ENCODE measurements around the gene AUTS2.

AUTS2 gene

DNA sequence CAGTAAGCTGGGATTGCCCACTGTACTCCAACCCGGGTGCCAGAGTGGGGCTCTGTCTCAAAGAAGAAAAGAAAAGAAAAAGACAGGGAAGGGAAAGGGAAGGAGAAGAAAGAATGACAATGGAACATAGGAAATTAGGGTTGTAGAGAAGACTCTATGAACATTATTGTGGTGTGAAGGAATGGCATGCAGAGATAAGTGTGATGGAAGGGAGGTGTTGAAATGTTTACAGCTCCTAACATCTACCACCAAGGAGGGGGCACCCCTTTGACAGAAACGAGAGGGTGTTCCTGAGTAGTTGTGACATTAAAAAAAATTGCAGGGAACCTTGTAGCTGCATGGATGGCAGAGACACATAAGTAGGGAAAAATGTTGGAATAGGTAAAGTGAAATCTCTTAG lies 27.5 kb downstream of the AUTS2 start:
- DNase-seq: no peak

DNA sequence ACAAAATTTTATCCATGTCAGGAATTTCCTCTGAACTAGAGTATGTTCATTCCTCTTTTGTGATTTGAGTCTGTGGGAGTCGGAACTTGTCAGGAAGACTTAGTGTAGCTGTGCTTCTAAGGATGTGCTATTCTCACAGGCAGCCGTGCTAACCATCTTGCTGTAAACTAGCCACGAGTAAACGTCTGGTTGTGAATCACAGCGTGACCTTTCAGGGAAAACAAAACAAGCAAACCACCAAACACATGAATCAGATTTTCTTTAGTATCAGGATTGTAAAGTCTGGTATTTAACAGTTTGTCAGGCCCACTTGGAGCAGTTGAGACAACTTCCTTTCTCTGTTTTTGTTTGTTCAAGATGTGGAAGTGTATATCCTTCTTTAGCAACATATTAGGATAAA lies 32.0 kb downstream of the AUTS2 start:
- DNase-seq: peak; percentile 25

DNA sequence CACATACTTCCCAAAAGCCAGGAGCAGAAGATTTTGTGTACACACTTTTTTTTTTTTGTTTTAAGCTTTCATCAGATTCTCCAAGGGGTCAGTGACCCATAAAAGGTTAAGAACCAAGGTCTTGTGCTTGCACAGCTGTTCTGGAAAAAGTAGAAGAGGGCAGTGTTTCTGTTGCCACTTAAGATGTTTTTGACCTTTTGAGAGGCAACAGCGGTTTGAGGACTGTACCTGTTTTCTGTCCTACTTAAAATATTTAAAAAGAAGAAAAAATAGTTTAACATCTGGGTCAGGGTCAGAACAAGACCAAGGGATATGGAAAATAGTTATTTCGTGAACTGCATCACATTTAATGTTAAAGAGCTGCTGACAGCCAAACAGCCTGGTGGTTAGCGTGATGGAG lies 32.9 kb downstream of the AUTS2 start:
- peak; percentile 62 for DNase-seq

DNA sequence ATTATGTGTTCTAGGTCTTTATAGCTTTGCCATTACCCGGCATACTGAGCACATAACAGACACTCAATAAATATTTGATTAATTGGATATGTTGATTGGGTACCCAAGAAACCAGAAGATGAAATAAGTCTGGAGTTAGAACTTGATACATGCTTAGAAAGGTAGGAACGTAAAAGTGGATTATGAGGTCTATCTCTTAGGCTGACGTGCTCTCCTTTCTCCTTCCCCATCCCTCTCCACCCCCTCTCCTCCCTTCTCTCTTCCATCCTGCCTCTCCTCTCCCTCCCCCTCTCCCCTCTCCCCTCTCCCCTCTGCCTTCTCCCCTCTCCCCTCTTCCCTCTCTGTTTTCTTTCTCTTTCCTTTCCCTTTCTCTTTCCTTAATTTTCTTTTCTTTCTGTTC lies 34.0 kb downstream of the AUTS2 start:
- DNase-seq: no peak

DNA sequence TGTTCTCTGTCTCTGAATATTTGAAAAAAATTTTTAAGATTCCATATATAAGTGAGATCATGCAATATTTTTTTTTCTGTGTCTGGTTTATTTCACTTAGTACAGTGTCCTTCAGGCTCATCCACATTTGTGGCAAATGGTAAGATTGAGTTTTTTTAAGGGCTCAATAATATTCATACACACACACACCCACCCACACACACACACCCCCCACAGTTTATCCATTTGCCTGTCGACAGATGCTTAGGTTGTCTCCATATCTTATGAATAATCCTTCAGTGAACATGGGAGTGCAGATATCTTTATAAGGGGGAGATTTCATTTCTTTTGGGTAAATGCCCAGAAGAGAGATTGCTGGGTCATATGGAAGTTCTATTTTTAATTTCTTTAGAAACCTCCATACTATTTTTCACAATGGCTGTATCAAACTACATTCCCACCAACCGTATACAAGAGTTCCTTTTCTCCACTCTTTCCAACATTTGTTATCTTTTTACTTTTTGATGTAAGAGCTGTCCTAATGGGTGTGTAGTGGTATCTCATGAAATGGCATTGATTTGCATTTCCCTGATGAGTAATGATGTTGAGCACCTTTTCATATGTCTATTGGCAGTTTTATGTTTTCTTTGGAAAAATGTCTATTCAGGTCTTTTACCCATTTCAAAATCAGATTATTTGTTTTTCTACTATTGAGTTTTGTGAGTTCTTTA lies 35.0 kb downstream of the AUTS2 start:
- no peak for DNase-seq

DNA sequence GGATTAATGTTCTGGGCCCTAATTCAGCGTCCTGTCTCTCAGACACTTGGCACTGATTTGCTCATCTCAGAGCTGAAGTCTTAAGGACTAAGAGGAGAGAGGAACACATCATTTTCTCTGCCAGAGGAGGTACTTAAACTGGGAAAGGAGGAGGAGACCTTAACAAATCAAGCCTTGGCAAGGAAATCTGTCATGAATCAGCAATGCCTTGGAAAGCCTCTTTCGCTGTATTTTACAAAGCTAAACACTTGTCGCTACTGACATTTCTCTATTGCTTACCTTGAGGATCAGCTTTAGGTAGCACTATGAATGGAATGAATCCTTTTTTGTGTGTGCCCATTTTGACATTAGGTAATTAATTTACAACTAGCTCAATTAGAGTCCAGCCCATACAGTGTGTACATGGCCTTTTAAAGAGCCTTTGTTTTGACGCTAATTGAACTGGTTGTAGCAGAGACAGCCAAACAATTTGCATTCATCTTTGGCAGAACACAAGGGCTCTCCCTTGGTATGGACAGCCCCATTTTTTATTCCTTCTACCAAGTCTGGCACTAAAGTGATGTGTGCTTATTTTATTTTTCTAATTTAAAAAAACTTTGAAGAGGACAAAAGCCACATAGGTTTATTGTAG lies 37.4 kb downstream of the AUTS2 start:
- no peak for DNase-seq

DNA sequence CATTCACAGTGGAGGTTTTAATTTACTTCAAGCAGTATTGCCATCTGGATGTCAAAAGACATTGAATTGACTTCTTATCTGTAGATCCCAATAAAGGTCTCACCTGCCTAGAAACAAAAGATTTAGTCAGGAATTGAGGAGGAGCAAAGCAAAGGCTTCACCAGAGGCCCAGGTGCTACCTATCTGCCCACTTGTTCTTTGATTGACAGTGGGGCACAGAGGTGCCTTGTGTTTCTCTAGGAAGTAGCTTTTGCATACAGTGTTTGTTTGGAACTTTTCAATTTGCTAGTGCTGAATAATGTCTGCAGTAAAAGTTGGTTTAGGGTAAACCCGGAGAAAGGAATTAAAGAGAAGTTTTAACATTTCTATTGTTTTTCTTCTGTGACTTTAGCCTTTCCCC lies 40.4 kb downstream of the AUTS2 start:
- DNase-seq: peak; percentile 21

DNA sequence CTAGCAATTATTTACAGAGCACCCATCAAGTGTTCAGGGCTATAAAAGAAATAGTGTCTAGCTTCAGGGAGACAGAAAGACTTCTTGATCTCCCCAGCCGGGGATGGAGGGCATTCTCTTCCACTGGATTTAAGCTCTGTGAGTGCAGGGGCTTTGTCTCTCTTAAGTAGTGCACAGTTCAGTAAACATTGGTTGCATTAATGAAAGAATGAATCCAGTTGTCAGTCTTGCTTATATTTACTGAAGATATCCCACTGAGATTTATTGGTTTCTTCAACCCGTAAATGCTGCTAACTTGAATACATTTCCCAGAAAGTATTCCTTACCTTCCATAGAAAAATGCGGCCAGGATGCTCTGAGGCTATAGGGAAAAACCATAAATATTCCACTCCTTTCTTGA lies 41.9 kb downstream of the AUTS2 start:
- no peak for DNase-seq

DNA sequence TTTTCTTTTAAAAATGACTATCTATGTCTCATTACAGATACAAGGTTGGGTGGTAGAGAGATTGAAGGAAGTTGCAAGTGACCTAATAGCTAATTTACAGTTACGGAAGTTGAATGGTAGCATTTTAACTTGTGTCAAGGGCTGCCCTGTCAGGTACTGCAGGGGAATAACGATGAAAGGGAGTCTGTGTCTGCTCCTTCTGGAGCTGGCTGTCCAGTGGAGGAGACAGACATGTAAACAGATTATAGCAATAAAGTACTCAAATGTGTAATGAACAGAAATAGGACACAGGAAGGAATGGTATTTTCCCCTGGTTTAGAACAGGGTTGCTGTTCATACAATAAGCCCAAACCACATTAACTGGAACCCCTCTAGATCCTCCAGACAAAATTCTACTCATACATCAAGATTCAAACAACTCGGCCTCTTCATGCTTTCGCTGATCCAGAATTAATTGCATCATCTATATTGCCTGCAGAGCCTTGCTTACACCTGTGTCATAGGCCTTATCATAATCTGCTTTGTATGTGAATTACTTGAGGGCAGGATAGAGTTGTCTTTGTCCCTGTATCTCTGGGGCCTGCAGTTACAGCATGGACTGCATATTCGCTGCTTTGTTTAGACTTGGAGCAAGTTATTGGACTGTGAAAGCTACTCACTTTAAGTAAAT lies 42.8 kb downstream of the AUTS2 start:
- DNase-seq: no peak

DNA sequence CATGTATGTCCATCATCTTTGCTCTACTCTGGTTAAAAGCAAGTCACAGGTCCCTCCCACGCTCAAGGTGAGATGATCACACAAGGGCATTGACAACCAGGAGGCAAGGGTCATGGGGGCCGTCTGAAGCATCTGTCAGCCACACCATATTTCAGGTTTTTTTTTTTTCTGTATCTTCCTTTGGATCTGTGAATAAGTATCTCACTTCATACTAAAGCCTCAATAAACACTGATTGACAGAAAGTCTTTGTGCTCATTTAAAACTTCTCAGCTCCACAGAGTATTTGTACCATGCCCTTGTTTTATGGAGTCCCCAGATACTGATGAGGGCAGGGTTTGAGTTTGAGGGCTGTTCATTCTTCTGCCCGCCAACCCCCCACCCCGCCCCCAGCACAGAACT lies 45.0 kb downstream of the AUTS2 start:
- no peak for DNase-seq

DNA sequence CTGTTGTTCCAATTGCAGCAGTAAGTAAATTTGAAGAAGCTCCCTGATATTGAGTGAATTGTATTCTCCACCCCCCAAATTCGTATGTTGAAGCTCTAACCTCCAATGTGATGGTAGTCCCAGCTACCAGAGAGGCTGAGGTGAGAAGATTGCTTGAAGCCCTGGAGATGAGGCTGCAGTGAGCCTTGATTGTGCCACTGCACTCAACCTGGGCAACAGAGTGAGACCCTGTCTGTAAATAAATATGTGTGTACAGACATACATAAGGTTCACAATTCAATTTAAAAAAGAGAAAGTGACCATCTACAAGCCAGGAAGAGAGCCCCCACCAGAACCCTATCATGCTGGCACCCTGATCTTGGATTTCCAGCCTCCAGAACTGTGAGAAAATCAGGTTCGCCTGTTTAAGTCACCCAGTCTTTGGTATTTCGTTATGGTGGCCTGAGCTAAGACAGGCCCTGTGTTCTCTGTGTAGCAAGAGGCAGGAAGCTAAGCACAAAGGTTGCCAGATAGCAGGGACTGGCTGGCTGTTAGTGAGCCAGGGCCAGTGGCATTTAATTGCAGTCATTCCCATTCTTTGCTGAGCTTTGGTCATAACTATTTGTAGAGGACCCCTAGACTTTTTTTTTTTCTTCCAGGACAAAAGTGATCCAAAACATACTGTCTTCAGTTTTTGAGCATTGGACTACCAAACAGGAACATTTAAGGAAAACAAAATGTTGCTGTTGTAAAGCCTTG lies 45.6 kb downstream of the AUTS2 start:
- peak; percentile 16 for DNase-seq

DNA sequence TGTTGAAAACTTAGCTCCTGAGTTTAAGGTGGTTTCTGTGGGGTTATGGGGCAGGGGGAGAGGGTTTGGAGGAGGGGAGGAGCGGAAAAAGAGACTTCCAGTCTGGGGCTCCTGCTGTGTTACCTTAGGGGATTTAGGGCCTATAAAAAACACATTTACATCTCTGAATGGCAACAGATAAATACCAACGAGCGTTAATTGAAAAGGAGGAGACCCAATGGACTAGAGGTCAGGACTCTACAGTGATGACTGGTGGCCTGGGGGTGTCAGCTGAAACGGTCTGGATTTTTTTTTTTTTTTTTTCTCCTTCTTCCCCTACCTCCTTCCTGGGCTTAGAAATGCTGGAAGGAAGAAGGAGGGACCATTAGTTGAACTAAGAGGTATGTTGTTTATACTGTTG lies 47.4 kb downstream of the AUTS2 start:
- no peak for DNase-seq

DNA sequence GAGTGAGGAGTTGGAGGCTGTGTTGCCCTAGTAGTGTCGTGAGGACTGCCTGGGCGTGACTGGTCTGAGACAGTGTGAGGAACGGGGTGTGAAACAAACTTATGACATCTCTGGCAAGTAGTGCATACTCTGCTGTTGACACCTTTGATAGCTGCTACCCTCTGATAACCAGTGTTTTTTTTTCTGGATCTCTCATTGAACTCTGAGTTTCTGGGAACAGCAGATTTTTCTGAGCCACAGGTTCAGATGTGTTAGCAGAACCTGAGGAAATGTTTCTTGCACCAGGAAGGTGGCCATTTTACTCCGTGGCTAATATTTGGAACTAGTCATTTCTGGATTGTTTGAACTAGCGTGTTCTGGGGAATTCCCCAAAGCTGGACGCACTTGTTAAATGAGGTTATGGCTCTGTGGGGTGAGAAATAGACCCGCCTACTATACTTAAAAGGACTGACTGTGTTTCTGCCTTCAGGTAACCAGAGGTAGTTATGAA lies 52.9 kb downstream of the AUTS2 start:
- DNase-seq: peak; percentile 8

DNA sequence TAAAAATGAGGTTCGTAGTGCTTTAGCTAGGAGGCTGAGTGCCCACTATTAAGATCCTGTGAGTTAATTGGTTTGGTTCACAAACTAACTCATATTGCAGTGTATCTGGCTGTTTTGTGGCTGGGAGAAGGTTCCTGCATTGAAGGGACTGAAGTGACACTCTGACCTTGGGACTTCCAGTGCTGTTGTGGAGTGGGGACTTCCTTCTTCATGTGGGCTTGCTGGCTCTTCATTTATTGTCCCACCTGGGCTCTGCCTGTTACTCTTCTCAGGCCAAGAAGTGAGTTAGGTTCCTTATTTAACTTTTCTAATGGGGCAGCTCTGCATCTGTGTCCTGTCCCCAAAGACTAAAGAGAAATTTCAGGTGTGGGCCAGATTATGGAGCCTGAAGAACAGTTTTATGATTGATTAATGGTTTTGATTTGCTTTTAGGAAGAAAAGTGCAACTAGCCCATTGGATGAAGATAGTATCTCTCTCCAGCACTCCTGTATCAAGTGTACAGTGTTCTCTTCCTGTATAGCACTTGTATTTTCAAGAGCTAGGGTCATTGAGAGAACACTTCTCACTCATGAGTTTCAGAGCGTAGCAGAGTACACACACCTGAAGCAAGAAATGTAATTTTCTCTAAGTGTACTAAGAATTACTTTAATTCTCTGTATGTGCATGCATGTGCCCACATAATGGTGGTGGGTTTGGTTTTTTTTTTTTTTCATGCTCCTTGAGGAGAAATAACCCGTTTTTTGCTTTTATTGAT lies 54.8 kb downstream of the AUTS2 start:
- DNase-seq: peak; percentile 87

DNA sequence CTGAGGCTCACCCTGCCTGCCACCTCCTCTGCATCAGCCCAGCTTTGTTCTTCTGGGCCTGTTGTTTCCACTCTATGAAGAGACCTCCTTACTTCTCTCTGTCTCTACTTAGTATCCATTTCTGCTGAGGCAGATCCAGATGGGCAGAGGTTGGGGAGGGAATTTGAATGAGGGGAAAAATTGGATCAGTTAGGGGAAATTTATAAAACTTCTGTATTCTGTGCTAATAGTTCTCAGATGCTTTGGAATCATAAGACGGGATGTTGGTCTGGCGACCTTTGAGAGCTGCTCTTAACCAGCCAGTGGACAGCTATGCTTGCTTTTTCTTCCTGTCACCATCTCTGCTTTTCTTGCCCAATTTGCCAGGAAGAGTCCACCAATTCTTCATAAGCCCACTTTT lies 55.5 kb downstream of the AUTS2 start:
- peak; percentile 45 for DNase-seq

DNA sequence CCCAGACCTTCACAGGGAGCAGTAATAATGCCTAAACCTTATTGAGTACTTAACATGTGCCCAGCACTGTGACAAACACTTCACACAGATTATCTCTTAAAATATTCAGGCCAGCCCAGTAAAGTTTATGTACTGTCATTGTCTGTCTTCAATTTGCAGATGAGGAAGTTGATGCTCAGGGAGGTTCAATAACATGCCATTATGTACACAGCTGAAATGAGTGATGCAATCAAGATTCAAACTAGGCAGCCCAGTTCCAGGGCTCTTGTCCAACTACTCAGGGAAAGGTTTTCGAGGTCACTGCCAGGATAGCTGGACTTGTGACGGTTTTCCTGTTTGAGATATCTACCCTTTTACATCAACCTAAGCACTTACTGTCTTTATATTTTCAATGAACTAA lies 56.1 kb downstream of the AUTS2 start:
- DNase-seq: peak; percentile 87

DNA sequence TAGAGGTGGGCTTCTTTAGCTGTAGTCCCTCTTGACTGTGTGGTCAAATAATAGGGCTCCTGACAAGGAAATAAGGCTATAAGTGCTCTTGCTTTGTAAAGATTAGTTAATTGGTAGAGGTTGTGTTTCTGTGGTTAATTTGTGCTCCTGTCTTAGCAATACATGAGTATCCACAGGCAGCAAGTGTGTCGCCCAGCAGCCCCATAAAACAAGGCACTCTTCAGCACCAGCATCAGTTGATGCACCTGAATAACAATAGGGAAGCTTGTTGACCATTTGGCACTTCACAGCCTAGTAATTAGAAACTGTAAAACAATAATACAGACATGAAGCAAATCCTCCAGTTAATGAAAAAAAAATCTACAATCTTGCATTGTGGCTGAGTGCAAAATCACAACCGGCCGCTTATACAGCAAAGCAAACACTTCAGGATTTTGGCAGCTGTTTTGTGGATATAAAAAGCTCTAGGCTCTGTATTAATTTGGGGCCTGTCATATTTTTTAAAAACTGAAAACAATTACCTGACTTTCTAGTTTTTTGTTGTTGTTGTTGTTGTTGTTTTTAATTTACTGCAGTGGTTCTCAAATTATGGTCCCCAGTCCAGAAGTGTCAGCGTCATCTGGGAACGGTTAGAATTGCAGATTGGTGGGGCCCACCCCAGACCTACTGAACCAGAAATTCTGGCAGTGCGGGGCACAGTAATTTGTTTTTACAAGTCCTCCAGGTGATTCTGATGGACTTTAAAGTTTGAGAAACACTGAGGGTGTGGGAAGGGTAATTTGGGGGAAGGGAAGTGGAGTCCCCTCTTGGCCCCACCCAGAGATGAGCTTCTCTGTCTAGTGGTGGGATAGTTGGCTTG lies 56.8 kb downstream of the AUTS2 start:
- DNase-seq: peak; percentile 46

DNA sequence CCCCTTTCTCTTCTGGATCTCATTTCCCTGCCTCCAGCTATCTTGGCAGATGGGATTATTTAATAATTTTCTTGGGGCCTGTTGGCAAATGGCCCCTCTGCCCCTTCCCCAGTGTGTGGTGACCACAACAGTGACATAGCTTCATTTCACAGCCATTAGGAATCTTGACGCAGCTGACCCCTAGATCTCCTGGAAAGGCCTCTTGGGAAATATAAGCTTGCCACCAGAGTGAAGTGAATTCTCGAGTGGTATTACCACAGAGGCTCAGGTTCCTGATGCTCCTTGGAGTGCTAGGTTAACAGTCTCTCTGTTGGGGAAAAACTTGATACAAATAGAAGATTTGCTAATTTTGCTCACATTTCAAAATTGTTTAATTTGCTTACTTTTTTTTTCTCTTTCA lies 57.8 kb downstream of the AUTS2 start:
- no peak for DNase-seq

DNA sequence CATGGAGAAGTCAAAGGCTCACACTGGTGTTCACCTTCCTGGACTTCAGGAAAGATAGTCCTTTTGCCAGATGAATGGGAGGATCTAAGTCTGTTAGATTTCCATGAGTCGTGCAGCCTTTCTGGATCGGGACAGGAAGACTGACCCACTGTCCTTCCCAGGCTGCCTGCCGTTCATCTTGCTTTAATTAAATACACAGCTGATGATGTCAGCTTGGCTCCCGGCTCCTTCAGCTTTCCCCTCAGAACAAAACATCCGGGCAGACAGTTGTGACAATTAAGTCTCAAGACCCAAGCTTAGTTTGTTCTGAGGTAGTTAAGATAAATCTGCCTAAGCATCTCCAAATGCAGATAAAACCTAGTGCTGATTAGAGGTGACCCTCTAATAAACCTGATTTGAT lies 58.6 kb downstream of the AUTS2 start:
- peak; percentile 24 for DNase-seq

DNA sequence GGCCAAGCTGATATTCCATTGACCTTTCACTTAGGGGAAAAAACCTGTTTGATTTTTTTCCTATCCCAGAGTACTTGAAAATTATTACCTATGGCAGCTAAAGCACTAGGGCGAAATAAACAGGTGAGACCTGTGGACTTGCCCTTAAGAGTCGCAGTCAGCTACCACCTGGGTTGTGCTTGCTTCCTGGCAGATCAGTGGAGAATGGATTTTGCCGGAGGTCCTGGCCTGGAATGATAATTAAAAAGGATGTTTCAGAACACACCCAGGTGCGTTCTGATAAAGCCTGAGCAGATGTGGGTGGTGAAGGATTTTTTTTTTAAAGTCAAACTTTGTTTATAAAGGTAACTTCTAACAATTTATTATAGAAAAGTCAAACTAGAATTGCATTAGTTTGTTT lies 59.1 kb downstream of the AUTS2 start:
- no peak for DNase-seq

DNA sequence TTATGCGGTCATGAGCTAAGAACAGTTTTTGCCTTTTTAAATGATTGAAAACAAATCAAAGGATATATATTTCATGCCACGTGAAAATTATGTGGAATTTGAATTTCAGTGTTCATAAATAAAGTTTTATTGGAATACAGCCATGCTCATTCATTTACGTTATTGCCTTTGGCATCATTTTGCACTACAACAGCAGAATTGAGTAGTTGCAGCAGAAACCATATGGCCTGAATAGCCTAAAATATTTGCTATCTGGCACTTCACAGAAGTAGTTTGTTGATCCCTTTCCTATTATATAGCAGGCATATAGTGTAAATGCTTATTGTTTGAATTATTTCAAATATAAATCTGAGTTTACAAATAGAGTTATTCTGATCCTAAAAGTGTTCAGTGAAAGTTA lies 59.7 kb downstream of the AUTS2 start:
- no peak for DNase-seq

DNA sequence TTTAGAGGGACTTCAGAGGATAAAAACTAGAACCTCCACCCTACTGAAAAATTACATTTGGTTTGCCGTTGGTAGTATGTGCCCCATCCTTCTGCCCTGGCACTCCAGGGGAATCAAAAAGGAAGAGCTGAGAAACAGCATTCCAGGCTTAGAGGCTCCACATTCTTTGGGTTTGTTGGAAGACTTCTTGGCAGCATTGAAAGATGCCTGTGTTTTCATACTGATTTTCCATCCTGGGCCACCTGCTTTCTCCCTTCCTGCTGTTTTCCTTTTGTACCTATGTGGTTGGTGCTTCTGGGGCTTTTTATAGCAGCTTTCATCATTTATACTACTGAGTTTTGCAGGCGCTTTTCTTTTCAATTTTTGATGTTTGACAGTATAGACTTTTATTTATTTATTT lies 61.7 kb downstream of the AUTS2 start:
- DNase-seq: no peak
